WI38 (cell line): ENCODE measurements around the gene GAST.

ENCODE experiments used
- H3K4me3 ChIP-seq: 2 replicates; pipeline ENCODE4 v1.5.1; 2011; ENCODE audit warnings: low read depth, mild to moderate bottlenecking, control low read depth, low read length
- CTCF ChIP-seq: IDR thresholded peaks from 2 replicates; pipeline ENCODE4 v1.5.1; 2012; ENCODE audit warnings: low read depth, mild to moderate bottlenecking, control low read depth, low read length

GAST gene, protein sequence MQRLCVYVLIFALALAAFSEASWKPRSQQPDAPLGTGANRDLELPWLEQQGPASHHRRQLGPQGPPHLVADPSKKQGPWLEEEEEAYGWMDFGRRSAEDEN

GRCh38 chr17:41711669-41712400 lies at the start of gene GAST:
GAST (plus strand) TSS chr17:41712331; CDS start chr17:41715437, 3,106 bp downstream.
- H3K4me3 ChIP-seq = no peak within 1 kb of the TSS
- TF ChIP-seq CTCF = no peak

- H3K4me3 ChIP-seq = no peak overlapping the region
- TF ChIP-seq CTCF = no peak
Observed at GRCh38 chr17:41663451-41664171, 48.5 kb upstream of the GAST start.

DNA sequence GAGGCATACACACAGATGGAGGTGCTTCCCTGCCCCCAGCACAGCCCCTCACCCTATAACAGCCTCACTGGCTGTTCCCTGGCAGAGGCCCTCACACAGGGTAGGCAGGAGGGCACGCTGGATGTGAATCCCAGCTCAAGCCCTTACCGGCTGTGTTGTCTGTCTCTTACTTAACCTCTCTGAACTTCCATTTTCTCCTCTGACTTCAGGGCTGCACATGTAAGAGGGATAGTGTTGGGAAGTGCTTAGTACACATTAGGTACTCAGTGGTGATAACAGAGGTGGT lies 48.0 kb upstream of the GAST start:
- no peak overlapping the region for H3K4me3 ChIP-seq
- no peak for TF ChIP-seq CTCF

DNA sequence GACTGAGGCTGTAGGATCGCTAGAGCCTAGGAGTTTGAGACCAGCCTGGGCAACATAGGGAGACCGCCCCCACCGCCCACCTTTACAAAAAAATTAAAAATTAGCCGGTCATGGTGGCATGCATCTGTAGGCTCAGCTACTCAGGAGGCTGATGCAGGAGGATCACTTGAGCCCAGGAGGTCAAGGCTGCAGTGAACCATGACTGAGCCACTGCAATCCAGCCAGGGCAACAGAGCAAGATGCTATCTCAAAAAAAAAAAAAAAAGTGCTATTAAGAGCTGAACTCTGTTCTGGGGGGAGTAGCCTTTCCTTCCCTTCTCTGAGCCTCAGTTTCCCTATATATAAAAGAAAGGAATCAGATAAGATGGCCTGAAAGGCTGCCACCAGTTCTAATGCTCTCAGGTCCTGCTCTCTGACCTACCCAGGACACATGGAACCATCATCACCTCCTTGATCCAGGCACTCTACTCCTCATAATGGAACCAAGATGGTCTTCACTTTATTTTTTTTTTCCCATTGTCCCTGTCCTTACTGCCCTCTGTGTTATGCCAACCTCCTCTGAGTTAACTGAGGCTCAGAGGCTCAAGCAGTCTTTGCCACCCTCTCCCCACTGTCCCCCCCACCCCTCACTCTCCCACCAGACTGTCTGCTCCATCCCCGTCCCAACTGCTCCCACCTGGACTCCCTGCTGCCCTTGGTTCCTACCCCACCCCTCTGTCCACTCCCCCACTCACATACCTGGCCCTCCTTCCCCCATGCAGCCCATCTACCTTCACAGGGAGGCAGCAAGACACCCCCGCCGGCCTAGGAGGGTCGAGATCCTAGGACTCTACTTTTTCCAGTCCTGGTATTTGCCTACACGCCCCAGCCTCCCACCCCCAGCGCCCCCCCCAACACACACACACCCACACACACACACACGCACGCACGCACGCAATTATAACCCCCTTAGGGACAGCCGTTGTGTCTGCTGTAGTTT lies 47.3 kb upstream of the GAST start:
- TF ChIP-seq CTCF = no peak
- no peak overlapping the region for H3K4me3 ChIP-seq

- peak overlapping the region; percentile 54 for H3K4me3 ChIP-seq
- peak; percentile 95 for TF ChIP-seq CTCF
Observed at GRCh38 chr17:41665566-41666236, 46.4 kb upstream of the GAST start.

DNA sequence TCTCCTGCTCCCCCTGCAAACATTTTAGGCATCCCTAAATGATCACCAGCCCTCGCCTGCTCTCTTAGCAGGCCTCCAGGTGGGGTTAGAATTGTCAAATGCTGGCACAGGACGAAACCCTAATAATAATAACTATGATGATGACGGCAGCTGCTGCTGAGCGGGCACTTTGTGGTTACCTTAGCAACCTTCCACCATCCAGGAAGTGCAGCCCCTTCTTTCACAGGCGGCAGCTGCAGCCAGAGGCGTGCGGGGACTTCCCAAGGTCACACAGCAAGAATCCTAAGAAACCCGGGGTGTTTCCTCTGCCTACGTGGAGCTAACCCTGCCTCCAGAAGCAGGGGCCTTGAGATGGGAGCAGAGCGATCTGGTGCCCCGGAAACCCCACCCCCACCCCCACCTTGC lies 45.9 kb upstream of the GAST start:
- peak overlapping the region; percentile 54; the same call in 1 of the 2 replicates for H3K4me3 ChIP-seq
- no peak for TF ChIP-seq CTCF
